Liver (tissue), 9 donors: ENCODE results near the gene PCNT. TPM values are rescaled to one million over a fixed set of nuclear protein-coding genes. Genes with fewer than 3 reads are reported as not detected.

Experiments used
- DNase-seq: peaks from one replicate; pipeline ENCODE4 v3.0.0-alpha.2; 2017; ENCODE audit warnings: low spot score
- H3K27ac ChIP-seq, 2 donors: one replicate each; pipeline ENCODE4 v1.7.0; 2013; ENCODE audit warnings: inconsistent platforms in 2 of 2, low read length in 2 of 2, control low read depth in 1 of 2, low read depth in 1 of 2, mild to moderate bottlenecking in 1 of 2
- H3K27me3 ChIP-seq, 4 donors: one replicate each; pipeline versions ENCODE4 v1.6.1 to v1.7.0; 2013; ENCODE audit warnings: low read length in 3 of 4, inconsistent platforms in 1 of 4, mild to moderate bottlenecking in 1 of 4, moderate library complexity in 1 of 4; ENCODE audit not compliant: control insufficient read depth in 4 of 4, insufficient read depth in 4 of 4
- H3K36me3 ChIP-seq, 4 donors: one replicate each; pipeline versions ENCODE4 v1.6.1 to v1.7.0; 2013; ENCODE audit warnings: low read length in 3 of 4, mild to moderate bottlenecking in 3 of 4, low read depth in 1 of 4, moderate library complexity in 1 of 4; ENCODE audit not compliant: control insufficient read depth in 4 of 4, insufficient read depth in 3 of 4
- H3K4me1 ChIP-seq, 4 donors: one replicate each; pipeline versions ENCODE4 v1.6.1 to v1.7.0; 2013; ENCODE audit warnings: low read length in 3 of 4, mild to moderate bottlenecking in 3 of 4, moderate library complexity in 1 of 4; ENCODE audit not compliant: control insufficient read depth in 4 of 4, insufficient read depth in 4 of 4
- H3K4me3 ChIP-seq, 3 donors: one replicate each; pipeline versions ENCODE4 v1.6.1 to v1.7.0; 2013; ENCODE audit warnings: low read length in 3 of 3, control low read depth in 1 of 3, low read depth in 1 of 3, mild to moderate bottlenecking in 1 of 3
- H3K9ac ChIP-seq, 2 donors: one replicate each; pipeline ENCODE4 v1.7.0; 2013; ENCODE audit warnings: low read length in 2 of 2, mild to moderate bottlenecking in 2 of 2, moderate library complexity in 2 of 2, control low read depth in 1 of 2, low read depth in 1 of 2
- H3K9me3 ChIP-seq, 4 donors: one replicate each; pipeline versions ENCODE4 v1.6.1 to v1.7.0; 2013; ENCODE audit warnings: low read length in 3 of 4; ENCODE audit not compliant: control insufficient read depth in 4 of 4
- ATF3 ChIP-seq: IDR thresholded peaks from 2 replicates; pipeline ENCODE4 v1.6.1; 2016; ENCODE audit warnings: antibody characterized with exemption
- CTCF ChIP-seq: fragments of 150-350 bp; IDR thresholded peaks from 2 replicates; pipeline ENCODE4 v1.5.1; 2017; ENCODE audit warnings: improper control_type of control experiment, low read depth, low read length; ENCODE audit not compliant: missing input control
- FOXA2 ChIP-seq: IDR thresholded peaks from 2 replicates; pipeline ENCODE4 v1.6.1; 2016; ENCODE audit warnings: antibody characterized with exemption
- GABPA ChIP-seq, 2 donors: IDR thresholded peaks in 1 of 2; conservative IDR thresholded peaks in 1 of 2; 2 replicates each; pipeline ENCODE4 v1.6.1; 2016; ENCODE audit warnings: antibody characterized with exemption in 2 of 2, mild to moderate bottlenecking in 1 of 2, moderate library complexity in 1 of 2
- HNF4A ChIP-seq, 2 donors: conservative IDR thresholded peaks; 2 replicates each; pipeline ENCODE4 v1.6.1; 2016; ENCODE audit warnings: antibody characterized with exemption in 2 of 2, mild to moderate bottlenecking in 2 of 2
- HNF4G ChIP-seq: IDR thresholded peaks from 2 replicates; pipeline ENCODE4 v1.6.1; 2016; ENCODE audit warnings: antibody characterized with exemption
- JUND ChIP-seq, 2 donors: IDR thresholded peaks; 2 replicates each; pipeline ENCODE4 v1.6.1; 2016; ENCODE audit warnings: antibody characterized with exemption in 2 of 2
- MAX ChIP-seq: IDR thresholded peaks from 2 replicates; pipeline ENCODE4 v1.6.1; 2016; ENCODE audit warnings: antibody characterized with exemption
- NR2F2 ChIP-seq: IDR thresholded peaks from 2 replicates; pipeline ENCODE4 v1.6.1; 2016; ENCODE audit warnings: antibody characterized with exemption
- RAD21 ChIP-seq, 2 donors: IDR thresholded peaks; 2 replicates each; pipeline ENCODE4 v1.6.1; 2016; ENCODE audit warnings: antibody characterized with exemption in 2 of 2, mild to moderate bottlenecking in 2 of 2
- RXRA ChIP-seq, 2 donors: IDR thresholded peaks; 2 replicates each; pipeline ENCODE4 v1.6.1; 2017 to 2018; ENCODE audit warnings: antibody characterized with exemption in 2 of 2, mild to moderate bottlenecking in 1 of 2
- SP1 ChIP-seq: IDR thresholded peaks from 2 replicates; pipeline ENCODE4 v1.6.1; 2018; ENCODE audit warnings: antibody characterized with exemption, mild to moderate bottlenecking
- TAF1 ChIP-seq: conservative IDR thresholded peaks from 2 replicates; pipeline ENCODE4 v1.6.1; 2016; ENCODE audit warnings: antibody characterized with exemption, mild to moderate bottlenecking
- ZBTB33 ChIP-seq: IDR thresholded peaks from 2 replicates; pipeline ENCODE4 v1.6.1; 2016; ENCODE audit warnings: antibody characterized with exemption
- WGBS: extraction: QIAGEN DNeasy Blood & Tissue Kit; methylation state at CpG from one replicate; pipeline ENCODE4 v1.1.7; 2013; 5-methylcytosine and 5-hydroxymethylcytosine counted together
- polyA plus RNA-seq, 2 donors: library from polyadenylated mRNA; stranded (reverse) in 1 of 2; unstranded in 1 of 2; fragments of 200-250 nt in 1 of 2; fragments of >200 nt in 1 of 2; fragmentation: Nextera tagmentation in 1 of 2; extraction: Ambion mirVana in 1 of 2; gene quantifications; one replicate each; pipeline versions ENCODE4 v1.2.1 to v1.2.3, GENCODE V29; 2013 to 2015
- total RNA-seq, 2 donors: library from RNA; depleted of rRNA; stranded (reverse); fragments of >200 nt; gene quantifications; one replicate each; pipeline ENCODE4 v1.2.3, GENCODE V29; 2014
- donor health status: healthy.
- donor health status: healthy.
- donor health status: healthy.
- donor health status: healthy.
- donor health status: healthy.

The PCNT gene
- total and polyA plus RNA-seq, 4 donors = 6.7 to 36.8 (median 15.2) TPM

- H3K4me3 ChIP-seq = no peak overlapping the region
- no peaks in the 10 kb centered on the region for H3K27me3 ChIP-seq
- no peaks in the 10 kb centered on the region for H3K9me3 ChIP-seq
- WGBS = 81% methylated on average over 10 of the region's 10 CpGs
- TF ChIP-seq SP1 (no peak), CTCF (no peak), MAX (no peak)
- no peak overlapping the region for H3K9ac ChIP-seq
- no peak overlapping the region for H3K27ac ChIP-seq
- H3K4me1 ChIP-seq = no peaks in the 10 kb centered on the region
- DNase-seq = no peak
- peaks cover 10 to 52% (median 30%) of the 10 kb centered on the region in 4 donors for H3K36me3 ChIP-seq
Observed at GRCh38 chr21:46347203-46347550, 23.2 kb downstream of the PCNT start.

GRCh38 chr21:46347791-46348381 lies 23.9 kb downstream of the PCNT start:
- TF ChIP-seq ATF3 = no peak
- no peak for TF ChIP-seq JUND (IDR thresholded peaks at IDR 0.05)
- no peak for TF ChIP-seq GABPA (IDR thresholded peaks at IDR 0.05 in 1 of 2, conservative IDR thresholded peaks at IDR 0.05 in 1 of 2)
- TF ChIP-seq ZBTB33 = no peak
- TF ChIP-seq HNF4A (conservative IDR thresholded peaks at IDR 0.05) = no peak
- no peak for TF ChIP-seq RXRA (IDR thresholded peaks at IDR 0.05)
- TF ChIP-seq NR2F2 = no peak
- no peak for TF ChIP-seq HNF4G
- TF ChIP-seq RAD21 (IDR thresholded peaks at IDR 0.05) = no peak
- TF ChIP-seq SP1 = no peak
- TF ChIP-seq TAF1 = no peak
- no peak for TF ChIP-seq MAX
- no peak for TF ChIP-seq FOXA2
- no peaks in the 10 kb centered on the region for H3K4me1 ChIP-seq
- no peaks in the 10 kb centered on the region for H3K9me3 ChIP-seq
- no peaks in the 10 kb centered on the region for H3K27me3 ChIP-seq
- WGBS = 85% methylated on average over 12 of the region's 12 CpGs
- no peak overlapping the region for H3K9ac ChIP-seq
- H3K4me3 ChIP-seq = no peak overlapping the region
- DNase-seq = no peak
- peaks cover 10 to 59% (median 31%) of the 10 kb centered on the region in 4 donors for H3K36me3 ChIP-seq
- H3K27ac ChIP-seq = no peak overlapping the region
